GM19397 (cell line): ENCODE measurements around the gene PCSK5.
"Not testable (repeated sequence)": the region's sequence is repeated elsewhere in the genome, so short reads cannot be mapped to it uniquely, and the experiment has no call there.

ENCODE experiments used
- ATAC-seq: cut with Tn5 transposase; IDR thresholded peaks from one replicate; pipeline ENCODE4 v1.9.1; 2021; ENCODE audit warnings: mild to moderate bottlenecking, moderate library complexity; ENCODE audit not compliant: unreplicated experiment

Gene PCSK5

GRCh38 chr9:76296561-76297310, 406.3 kb downstream of the PCSK5 start:
- ATAC-seq = no peak

- no peak for ATAC-seq
These were observed 407.3 kb downstream of the PCSK5 start for GRCh38 chr9:76297721-76298239.

GRCh38 chr9:76298521-76299144, 408.2 kb downstream of the PCSK5 start:
- no peak for ATAC-seq

GRCh38 chr9:76302543-76302942, 412.1 kb downstream of the PCSK5 start:
- no peak for ATAC-seq

- no peak for ATAC-seq
These were observed 412.6 kb downstream of the PCSK5 start for GRCh38 chr9:76302947-76303550.

GRCh38 chr9:76307047-76307446, 416.6 kb downstream of the PCSK5 start:
- not testable (repeated sequence) for ATAC-seq

- no peak for ATAC-seq
These were observed 420.1 kb downstream of the PCSK5 start for GRCh38 chr9:76310577-76310976.

- ATAC-seq = no peak
These were observed 420.5 kb downstream of the PCSK5 start for GRCh38 chr9:76310991-76311390.

GRCh38 chr9:76311537-76311936, 421.1 kb downstream of the PCSK5 start:
- no peak for ATAC-seq

GRCh38 chr9:76313771-76314170, 423.3 kb downstream of the PCSK5 start:
- ATAC-seq = no peak

GRCh38 chr9:76314321-76314720, 423.8 kb downstream of the PCSK5 start:
- no peak for ATAC-seq

- no peak for ATAC-seq
These were observed 425.6 kb downstream of the PCSK5 start for GRCh38 chr9:76316069-76316468.

GRCh38 chr9:76319466-76319865, 429.0 kb downstream of the PCSK5 start:
- not testable (repeated sequence) for ATAC-seq

GRCh38 chr9:76321195-76321828, 430.8 kb downstream of the PCSK5 start:
- no peak for ATAC-seq

GRCh38 chr9:76322810-76323209, 432.3 kb downstream of the PCSK5 start:
- ATAC-seq = no peak

- no peak for ATAC-seq
These were observed 433.0 kb downstream of the PCSK5 start for GRCh38 chr9:76323490-76323889.

GRCh38 chr9:76324030-76324429, 433.6 kb downstream of the PCSK5 start:
- not testable (repeated sequence) for ATAC-seq

- ATAC-seq = no peak
These were observed 439.6 kb downstream of the PCSK5 start for GRCh38 chr9:76330034-76330433.

- ATAC-seq = no peak
These were observed 442.9 kb downstream of the PCSK5 start for GRCh38 chr9:76333388-76333787.

GRCh38 chr9:76333964-76334363, 443.5 kb downstream of the PCSK5 start:
- ATAC-seq = no peak

- ATAC-seq = no peak
These were observed 445.6 kb downstream of the PCSK5 start for GRCh38 chr9:76336027-76336426.
